Astrocyte (in vitro differentiated cells and primary cell): Measurements from ENCODE around the gene SPRTN.

Experiments used
- EZH2 ChIP-seq: IDR thresholded peaks from 2 replicates; pipeline ENCODE4 v1.6.1; 2012; ENCODE audit warnings: mild to moderate bottlenecking, low read length, inconsistent platforms; ENCODE audit not compliant: insufficient read depth
- TF ChIP-seq, protein P1 (sequence below): IDR thresholded peaks from 2 replicates; pipeline ENCODE4 v1.5.1; 2011; ENCODE audit warnings: low read depth, mild to moderate bottlenecking, inconsistent platforms, low read length, moderate library complexity; ENCODE audit not compliant: insufficient read depth

DNA sequence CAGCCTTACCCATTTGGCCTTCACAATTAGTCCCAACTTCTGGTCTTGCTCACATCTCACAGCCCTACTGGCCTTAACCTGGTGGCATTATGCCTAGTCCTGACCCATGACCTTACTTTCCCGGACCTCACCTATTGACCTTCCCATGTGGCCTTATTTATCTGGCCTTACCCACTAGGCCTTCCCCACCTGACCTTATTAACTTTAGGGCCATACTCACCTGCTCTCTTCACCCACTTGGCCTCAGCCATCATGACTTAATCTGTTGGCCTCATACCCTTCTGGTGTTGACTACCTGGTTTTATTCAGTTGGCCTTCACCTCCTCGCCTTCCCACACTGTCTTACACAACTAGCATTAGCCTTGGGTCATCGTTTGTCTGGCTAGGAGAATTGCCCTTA lies 36.1 kb upstream of the SPRTN start:
- TF ChIP-seq, protein P1, sequence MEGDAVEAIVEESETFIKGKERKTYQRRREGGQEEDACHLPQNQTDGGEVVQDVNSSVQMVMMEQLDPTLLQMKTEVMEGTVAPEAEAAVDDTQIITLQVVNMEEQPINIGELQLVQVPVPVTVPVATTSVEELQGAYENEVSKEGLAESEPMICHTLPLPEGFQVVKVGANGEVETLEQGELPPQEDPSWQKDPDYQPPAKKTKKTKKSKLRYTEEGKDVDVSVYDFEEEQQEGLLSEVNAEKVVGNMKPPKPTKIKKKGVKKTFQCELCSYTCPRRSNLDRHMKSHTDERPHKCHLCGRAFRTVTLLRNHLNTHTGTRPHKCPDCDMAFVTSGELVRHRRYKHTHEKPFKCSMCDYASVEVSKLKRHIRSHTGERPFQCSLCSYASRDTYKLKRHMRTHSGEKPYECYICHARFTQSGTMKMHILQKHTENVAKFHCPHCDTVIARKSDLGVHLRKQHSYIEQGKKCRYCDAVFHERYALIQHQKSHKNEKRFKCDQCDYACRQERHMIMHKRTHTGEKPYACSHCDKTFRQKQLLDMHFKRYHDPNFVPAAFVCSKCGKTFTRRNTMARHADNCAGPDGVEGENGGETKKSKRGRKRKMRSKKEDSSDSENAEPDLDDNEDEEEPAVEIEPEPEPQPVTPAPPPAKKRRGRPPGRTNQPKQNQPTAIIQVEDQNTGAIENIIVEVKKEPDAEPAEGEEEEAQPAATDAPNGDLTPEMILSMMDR, result no peak
- no peak for TF ChIP-seq EZH2
